CD1c-positive myeloid dendritic cell (primary cell): ENCODE measurements around the gene CCDC102A.
"Not testable (repeated sequence)": the region's sequence is repeated elsewhere in the genome, so short reads cannot be mapped to it uniquely, and the experiment has no call there.

Experiments
- DNase-seq: peaks from one replicate; pipeline ENCODE4 v3.0.0-alpha.2; 2016; ENCODE audit errors: extremely low spot score

The CCDC102A gene

GRCh38 chr16:57536306-57537193, at the start of gene CCDC102A:
Gene CCDC102A, minus strand, starts transcription at chr16:57536571. Its CDS starts 7,394 bp downstream, at chr16:57529177.
- no peak for DNase-seq

DNA sequence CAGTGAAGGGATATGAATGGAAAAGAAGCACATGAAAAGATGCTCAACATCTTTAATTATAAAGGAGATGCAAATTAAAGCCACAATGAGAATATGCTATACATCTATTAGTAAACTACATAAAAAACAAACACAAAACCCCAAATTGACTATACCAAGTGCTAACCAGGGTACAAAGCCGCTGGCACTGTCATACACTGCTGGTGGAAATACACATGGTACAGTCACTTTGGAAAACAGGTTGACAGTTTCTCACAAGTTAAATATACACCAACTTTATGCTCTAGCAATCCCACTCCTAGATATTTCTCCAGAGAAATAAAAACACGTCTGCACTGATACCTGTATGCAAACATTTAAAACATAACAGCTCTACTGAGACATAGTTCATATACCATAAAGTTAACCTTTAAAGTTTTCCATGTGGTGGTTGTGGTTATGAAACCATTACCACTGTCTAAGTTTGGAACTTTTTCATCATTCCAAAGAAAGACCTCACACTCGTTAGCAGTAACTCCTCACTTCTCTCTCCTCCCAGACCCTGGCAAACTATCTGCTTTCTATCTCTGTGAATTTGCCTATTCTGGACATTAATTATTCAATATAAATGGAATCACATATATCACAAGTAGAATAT, 48.8 kb upstream of the CCDC102A start:
- DNase-seq = no peak

GRCh38 chr16:57579361-57579665, 42.9 kb upstream of the CCDC102A start:
- DNase-seq = no peak

- peak; percentile 30 for DNase-seq
Measured at GRCh38 chr16:57578521-57579360, 42.4 kb upstream of the CCDC102A start.

DNA sequence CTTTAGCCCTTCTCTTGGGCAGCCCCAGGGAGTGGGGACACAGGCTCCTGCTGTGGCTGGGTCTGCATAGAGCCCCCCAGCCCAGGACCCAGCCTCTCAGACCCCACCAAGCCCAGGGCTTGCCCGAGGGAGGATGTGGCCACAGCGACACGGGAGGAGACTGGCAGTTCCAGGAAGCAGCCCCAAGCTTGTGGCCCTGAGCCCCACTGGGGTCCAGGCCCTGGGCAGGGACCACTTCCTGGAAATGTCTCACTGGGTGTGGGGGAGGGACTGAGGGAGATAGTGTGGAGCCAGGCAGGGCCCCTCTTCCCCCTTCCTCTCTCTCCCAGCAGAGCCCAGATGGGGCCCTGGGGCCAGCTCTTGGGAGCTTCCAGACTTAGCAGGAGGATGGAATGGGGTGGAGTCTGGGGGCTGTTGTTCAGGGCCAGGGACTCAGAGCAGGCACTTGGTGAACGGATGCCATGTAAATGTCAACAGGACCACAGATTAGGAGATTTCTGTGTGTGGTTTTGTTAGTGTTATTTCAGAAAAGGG, 41.4 kb upstream of the CCDC102A start:
- DNase-seq = no peak

DNA sequence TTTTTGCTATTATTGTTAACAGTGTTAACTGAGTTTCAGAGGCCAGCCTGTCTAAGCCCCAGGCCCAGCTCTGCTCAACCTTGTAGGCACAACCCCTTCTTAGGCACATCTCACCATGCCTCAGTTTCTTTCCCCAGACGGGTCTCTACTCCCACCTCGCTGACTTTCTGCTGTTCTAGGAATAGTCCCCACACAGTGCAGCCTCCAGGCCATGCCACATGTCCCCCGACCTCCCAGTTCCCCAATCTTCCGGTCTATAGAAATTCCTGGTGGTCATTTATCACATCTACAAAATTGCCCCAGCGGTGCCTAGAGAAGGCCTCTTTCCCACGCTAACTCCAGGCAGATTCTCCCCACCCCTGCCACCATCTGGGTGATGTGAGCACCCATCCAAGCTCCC, 40.8 kb upstream of the CCDC102A start:
- DNase-seq = no peak

DNA sequence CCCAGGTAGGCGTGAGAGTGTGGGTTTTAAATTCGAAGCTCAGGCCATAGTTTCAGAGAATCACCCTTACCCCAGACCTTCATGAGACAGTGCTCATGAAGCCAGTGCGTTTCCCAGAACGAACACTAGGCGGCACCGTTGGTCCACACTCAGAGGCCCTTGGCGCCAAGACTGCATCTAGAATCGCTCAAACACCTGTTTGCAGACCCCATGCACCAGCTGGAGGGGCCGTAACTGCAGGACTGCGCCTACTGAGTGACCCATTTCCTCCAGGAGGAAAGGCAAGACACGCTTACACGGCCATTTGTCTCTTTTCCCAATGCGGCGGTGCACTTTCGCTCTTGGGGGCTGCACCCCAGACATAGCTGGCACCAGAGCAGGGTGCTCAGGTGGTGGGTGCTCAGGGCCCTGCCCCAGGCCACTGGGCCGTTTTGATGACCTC, 40.1 kb upstream of the CCDC102A start:
- DNase-seq = peak; percentile 84

DNA sequence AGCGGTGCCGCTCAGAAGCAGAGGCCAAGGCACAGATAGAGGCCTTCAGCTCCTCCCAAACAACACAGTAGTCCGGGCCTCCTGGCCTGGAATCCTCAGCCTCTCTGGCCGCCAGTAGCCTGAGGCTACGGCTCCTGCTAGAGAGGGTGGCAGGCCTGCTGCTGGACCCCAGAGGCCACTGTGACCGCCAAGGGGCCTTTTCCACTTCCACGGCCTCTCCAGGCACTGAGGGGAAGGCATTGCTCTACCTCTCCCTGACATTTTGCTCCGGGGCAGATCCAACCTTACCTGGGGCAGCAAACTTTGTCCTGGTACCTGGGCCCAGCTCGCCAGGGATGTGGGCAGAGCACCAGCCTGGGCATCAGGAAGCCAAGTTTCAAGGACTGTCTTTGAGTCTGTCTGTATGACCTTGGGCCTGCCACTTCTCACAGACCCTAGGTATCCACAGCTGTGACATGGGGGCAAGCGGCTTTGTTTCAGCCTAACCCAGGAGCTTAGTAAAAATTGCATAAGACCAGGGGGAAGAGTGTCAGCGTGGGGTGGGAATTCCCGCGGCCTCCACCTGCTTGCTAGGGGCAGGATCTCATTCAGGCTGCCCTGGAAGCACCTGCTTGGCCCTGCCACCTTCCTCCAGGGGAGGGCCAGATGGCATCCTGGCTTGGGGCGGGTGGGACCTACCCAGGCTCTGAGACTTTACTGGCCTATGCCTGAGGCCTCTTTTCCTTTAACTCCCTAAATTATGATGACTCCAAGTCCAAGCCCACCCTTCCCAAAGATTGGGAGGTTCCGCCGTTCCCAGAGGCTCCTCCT, 39.3 kb upstream of the CCDC102A start:
- DNase-seq = no peak

DNA sequence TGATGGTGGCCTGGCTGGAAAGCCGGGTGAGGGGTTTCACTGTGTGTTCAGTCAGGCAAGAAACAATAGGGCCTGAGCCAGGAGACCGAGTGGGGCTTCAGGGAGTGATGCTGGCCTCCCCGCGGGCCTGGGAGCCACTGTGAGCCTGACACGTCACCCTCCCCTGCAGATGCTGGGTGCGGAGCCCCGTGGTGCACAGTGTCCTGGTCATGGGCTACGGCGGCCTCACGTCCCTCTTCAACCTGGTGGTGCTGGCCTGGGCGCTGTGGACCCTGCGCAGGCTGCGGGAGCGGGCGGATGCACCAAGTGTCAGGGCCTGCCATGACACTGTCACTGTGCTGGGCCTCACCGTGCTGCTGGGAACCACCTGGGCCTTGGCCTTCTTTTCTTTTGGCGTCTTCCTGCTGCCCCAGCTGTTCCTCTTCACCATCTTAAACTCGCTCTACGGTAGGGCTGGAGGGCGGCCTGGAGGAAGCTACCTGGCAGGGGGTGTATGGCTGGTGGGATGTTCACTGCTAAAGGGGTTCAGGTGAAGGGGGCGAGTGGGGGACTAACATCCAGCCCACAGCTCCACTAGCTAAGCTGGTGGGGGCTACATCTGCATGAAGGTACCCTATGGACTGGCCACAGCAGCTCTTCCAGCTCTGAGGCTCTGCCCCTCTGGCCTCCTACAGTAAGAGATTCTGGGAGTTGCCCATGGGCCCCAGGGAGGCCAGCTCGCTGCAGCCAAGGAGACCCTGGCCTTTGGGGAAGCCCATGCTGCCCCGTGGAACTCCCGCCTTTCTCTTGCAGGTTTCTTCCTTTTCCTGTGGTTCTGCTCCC, 38.5 kb upstream of the CCDC102A start:
- DNase-seq = no peak

DNA sequence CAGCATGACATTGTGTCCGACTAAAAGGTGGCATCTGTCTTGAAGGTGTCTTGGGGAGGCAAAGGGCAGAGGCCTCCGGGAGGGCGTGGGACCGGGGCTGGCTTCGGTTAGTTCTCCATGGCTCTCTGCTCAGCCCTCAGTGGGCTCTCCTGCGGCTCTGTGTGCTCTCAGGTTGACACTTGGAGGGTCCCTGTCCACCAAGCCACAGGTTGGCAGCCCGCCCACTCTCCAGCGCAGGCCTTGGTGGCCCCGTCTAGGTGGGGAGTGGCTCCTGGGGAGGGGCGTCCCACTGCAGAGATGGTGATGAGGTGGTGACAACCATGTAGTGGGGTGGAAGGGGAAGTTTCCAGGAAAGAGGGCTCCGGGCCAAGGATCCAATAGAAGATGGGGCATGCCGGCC, 37.7 kb upstream of the CCDC102A start:
- DNase-seq = no peak

DNA sequence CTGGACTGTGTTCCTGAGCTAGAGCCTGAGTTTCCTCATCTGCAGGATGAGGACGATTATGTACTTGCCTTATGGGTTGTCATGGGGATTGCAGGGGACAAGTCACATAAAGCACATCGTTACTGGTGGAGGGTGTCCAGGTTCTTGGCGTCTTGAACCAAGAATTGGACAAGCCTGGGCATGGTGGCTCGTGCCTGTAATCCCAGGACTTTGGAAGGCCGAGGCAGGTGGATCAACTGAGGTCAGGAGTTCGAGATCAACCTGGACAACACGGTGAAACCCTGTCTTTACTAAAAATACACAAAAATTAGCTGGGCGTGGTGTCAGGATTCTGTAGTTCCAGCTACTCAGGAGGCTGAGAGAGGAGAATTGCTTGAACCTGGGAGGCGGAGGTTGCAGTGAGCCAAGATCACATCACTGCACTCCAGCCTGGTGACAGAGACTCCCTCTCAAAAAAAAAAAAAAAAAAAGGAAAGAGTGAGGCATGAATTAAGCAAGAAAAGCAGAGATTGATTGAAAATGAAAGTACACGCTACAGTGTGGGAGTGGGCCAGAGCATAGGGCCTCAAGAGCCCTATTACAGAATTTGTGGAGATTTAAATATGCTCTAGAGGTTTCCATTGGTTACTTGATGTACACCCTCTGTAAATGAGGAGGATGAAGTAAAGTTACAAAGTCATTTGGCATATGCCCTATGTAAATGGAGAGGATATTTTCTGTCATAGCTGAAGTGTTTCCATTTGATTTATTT, 36.8 kb upstream of the CCDC102A start:
- DNase-seq = peak; percentile 31

DNA sequence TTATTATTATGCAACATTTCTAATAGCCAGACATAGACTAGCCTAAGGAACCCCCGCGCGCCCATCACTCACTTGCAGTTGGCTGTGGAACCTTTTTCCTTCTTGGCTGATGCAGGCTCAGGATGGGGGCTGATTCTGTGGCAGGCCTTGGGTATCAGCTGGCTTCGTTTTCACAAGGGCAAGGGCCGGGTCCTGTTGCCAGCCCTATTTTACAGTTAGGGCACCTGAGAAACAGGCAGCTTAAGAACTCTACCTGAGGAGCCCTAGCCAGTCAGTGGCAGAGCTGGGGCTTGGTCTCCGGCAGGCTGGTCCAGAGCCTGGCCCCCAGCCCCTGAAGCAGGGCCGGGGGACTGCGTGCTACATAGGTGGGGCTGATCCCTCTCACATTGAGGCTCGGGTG, 34.7 kb upstream of the CCDC102A start:
- no peak for DNase-seq

GRCh38 chr16:57570301-57571070, 34.1 kb upstream of the CCDC102A start:
- no peak for DNase-seq

DNA sequence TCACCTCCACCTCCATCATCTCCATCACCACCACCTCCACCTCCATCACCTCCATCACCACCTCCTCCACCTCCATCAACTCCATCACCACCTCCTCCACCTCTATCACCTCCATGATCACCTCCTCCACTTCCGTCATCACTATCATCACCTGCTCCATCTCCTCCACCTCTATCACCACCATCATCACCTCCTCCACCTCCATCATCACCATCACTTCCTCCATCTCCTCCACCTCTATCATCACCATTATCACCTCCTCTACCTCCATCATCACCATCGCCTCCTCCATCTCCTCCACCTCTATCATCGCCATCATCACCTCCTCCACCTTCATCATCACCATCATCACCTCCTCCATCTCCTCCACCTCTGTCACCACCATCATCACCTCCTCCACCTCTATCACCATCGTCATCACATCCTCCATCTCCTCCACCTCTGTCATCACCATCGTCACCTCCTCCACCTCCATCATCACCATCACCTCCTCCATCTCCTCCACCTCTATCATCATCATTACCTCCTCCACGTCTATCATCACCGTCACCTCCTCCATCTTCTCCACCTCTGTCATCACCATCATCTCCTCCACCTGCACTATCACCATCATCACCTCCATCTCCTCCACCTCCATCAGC, 33.1 kb upstream of the CCDC102A start:
- no peak for DNase-seq

DNA sequence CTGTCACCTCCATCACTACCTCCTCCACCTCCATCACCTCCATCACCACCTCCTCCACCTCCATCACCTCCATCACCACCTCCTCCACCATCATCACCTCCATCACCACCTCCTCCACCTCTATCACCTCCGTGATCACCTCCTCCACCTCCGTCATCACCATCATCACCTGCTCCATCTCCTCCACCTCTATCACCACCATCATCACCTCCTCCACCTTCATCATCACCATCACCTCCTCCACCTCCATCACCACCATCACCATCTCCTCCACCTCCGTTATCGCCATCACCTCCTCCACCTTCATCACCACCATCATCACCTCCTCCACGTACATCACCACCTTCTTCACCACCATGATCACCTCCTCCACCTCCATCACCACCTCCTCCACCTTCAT, 32.4 kb upstream of the CCDC102A start:
- DNase-seq = not testable (repeated sequence)

- no peak for DNase-seq
Measured at GRCh38 chr16:57568173-57568678, 31.9 kb upstream of the CCDC102A start.

GRCh38 chr16:57567691-57568090, 31.3 kb upstream of the CCDC102A start:
- DNase-seq = no peak

GRCh38 chr16:57566436-57566835, 30.1 kb upstream of the CCDC102A start:
- no peak for DNase-seq
